HG03097 (cell line): ENCODE data around the gene ATXN2L.
"Not testable (repeated sequence)": the region's sequence is repeated elsewhere in the genome, so short reads cannot be mapped to it uniquely, and the experiment has no call there.

ENCODE experiments used
- ATAC-seq: cut with Tn5 transposase; IDR thresholded peaks from one replicate; pipeline ENCODE4 v1.9.1; 2021; ENCODE audit not compliant: unreplicated experiment, low FRiP score

ATXN2L gene, protein sequence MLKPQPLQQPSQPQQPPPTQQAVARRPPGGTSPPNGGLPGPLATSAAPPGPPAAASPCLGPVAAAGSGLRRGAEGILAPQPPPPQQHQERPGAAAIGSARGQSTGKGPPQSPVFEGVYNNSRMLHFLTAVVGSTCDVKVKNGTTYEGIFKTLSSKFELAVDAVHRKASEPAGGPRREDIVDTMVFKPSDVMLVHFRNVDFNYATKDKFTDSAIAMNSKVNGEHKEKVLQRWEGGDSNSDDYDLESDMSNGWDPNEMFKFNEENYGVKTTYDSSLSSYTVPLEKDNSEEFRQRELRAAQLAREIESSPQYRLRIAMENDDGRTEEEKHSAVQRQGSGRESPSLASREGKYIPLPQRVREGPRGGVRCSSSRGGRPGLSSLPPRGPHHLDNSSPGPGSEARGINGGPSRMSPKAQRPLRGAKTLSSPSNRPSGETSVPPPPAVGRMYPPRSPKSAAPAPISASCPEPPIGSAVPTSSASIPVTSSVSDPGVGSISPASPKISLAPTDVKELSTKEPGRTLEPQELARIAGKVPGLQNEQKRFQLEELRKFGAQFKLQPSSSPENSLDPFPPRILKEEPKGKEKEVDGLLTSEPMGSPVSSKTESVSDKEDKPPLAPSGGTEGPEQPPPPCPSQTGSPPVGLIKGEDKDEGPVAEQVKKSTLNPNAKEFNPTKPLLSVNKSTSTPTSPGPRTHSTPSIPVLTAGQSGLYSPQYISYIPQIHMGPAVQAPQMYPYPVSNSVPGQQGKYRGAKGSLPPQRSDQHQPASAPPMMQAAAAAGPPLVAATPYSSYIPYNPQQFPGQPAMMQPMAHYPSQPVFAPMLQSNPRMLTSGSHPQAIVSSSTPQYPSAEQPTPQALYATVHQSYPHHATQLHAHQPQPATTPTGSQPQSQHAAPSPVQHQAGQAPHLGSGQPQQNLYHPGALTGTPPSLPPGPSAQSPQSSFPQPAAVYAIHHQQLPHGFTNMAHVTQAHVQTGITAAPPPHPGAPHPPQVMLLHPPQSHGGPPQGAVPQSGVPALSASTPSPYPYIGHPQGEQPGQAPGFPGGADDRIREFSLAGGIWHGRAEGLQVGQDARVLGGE

DNA sequence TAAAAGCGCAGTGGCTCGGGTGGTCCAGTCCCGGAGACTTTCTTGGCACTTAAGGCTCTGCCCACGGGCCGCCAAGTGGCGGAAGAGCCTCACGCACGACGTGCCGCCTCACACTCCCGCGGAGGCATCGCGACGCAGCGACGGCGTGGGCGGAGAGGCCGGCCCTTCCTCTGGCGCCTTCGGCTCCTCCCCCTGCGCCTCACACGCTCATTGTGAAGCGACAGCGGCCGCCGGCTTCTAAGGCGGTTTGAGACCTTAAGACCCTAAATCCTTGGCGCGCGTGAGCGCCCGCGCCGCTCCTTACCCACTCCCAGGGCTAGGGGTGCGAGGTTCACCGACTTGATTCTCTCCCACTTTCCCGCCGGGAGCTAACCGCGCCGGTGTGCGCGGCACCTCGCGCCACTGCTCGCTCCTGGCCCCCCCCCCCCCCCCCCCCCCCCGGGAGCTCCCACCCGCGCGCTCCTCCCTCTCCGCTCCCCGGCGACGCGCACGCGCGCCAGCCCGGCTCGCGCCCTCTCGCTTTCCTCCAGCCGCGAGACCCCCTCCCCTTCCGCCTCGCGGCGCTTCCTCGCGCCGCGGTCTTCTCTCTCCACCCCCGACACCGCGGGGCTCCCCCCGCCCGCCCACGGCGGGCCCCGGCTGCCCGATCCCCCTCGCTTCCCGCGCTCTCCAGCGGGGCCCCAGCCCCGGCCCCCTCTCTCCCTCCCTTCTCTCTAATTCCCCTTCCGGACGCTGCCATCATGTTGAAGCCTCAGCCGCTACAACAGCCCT lies at the start of gene ATXN2L:
Gene ATXN2L (plus strand): TSS at position 480 of the 771 bp plus-strand sequence. CDS start 261 bp downstream, at position 741.
- ATAC-seq, result peak; percentile 41

DNA sequence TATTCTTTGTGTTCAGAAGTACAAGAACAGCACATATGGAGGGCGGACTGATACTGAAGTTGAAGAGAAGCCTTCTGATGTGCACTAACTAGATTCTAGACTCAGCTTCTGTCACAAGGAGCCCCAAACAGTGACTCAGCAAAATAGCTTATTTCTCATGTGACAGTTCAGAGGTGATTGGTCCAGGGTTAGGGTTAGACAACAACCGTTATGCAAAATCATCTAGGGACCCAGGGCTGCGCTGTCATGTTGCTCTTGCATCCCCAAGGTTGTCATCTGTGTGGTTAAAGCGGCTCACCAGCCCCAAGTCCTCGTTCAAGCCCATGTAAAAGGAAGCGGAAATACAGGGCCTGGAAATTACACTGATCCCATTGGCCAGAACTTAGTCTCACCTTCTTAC lies 41.1 kb upstream of the ATXN2L start:
- not testable (repeated sequence) for ATAC-seq

DNA sequence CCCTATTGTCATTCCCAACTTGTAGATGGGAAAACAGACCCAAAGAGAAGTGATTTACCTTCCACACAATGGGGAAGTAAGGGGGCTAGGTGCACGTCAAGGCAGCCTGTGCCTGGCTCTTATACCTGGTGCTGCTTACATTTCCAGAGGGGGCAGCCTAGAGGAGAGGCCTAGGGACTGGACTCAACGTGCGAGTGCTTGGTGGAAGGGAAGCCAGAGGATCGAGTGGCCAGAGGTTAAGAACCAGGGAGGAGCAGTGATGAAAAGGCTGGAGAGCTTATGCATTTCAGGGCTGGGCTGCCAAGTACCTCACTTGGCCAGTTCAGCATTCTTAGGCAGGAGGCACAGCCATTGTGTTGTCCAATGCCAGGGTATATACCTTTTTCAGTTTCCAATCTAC lies 40.4 kb upstream of the ATXN2L start:
- not testable (repeated sequence) for ATAC-seq

- peak; percentile 59 for ATAC-seq
Measured at GRCh38 chr16:28802235-28803019, 20.4 kb upstream of the ATXN2L start.

GRCh38 chr16:28807445-28808120 lies 15.2 kb upstream of the ATXN2L start:
- ATAC-seq, result not testable (repeated sequence)

DNA sequence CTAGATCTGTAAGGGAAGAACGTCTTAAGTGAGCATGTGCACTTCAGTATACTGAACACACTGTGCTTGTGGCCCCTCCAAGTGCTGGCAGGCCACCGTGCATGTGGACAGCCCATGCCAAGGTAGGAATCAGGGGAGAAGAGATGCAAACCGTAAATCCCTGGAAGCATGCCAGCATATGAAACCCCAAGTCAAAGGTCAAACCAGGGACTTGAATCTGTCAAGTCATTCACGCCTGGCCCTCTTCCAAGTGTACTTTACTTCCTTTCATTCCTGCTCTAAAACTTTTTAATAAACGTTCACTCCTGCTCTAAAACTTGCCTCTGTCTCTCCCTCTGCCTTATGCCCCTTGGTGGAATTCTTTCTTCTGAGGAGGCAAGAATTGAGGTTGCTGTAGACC lies 2.8 kb upstream of the ATXN2L start:
- ATAC-seq, result no peak

- not testable (repeated sequence) for ATAC-seq
Measured at GRCh38 chr16:28820546-28820945, 2.3 kb upstream of the ATXN2L start.

- no peak for ATAC-seq
Measured at GRCh38 chr16:28821874-28822519, 802 bp upstream of the ATXN2L start.

DNA sequence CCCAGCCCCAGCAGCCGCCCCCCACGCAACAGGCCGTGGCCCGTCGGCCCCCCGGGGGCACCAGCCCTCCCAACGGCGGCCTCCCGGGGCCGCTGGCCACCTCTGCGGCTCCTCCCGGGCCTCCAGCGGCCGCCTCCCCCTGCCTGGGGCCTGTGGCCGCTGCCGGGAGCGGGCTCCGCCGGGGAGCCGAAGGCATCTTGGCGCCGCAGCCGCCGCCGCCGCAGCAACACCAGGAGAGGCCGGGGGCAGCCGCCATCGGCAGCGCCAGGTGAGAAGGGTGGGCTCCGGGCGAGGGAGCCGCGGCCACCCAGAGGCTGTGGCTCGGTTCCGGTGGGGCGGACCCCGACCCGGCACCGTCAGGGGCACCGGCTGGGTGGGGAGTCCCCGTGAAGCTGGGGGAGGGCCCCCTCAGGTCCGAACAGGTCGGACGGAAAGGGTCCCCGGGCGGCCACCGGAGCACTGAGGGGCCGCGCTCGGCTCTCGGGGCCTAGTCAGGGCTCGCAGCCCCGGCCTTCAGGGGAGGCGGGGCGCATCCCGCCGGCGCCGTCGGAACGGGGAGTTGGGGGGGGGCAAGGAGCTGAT lies 583 bp downstream of the ATXN2L start:
- ATAC-seq, result peak; percentile 15

GRCh38 chr16:28823873-28824716 lies 1.3 kb downstream of the ATXN2L start:
- peak; percentile 50 for ATAC-seq

- no peak for ATAC-seq
Measured at GRCh38 chr16:28824717-28824973, 1.8 kb downstream of the ATXN2L start.

GRCh38 chr16:28826141-28826540 lies 3.3 kb downstream of the ATXN2L start:
- ATAC-seq, result no peak

GRCh38 chr16:28829747-28830146 lies 6.9 kb downstream of the ATXN2L start:
- ATAC-seq, result no peak

GRCh38 chr16:28830531-28830930 lies 7.7 kb downstream of the ATXN2L start:
- ATAC-seq, result no peak

DNA sequence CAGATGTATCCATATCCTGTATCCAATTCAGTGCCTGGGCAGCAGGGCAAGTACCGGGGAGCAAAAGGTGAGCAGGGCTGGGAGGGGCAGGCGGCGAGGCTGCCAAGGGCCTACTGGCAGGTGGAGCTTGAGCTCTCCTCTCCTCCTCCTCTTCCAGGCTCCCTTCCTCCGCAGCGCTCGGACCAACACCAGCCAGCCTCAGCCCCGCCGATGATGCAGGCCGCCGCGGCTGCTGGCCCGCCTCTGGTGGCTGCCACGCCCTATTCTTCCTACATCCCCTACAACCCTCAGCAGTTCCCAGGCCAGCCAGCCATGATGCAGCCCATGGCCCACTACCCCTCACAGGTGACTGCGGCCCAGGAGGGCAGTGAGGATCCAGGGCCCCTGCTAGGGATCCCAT lies 11.6 kb downstream of the ATXN2L start:
- ATAC-seq, result no peak

DNA sequence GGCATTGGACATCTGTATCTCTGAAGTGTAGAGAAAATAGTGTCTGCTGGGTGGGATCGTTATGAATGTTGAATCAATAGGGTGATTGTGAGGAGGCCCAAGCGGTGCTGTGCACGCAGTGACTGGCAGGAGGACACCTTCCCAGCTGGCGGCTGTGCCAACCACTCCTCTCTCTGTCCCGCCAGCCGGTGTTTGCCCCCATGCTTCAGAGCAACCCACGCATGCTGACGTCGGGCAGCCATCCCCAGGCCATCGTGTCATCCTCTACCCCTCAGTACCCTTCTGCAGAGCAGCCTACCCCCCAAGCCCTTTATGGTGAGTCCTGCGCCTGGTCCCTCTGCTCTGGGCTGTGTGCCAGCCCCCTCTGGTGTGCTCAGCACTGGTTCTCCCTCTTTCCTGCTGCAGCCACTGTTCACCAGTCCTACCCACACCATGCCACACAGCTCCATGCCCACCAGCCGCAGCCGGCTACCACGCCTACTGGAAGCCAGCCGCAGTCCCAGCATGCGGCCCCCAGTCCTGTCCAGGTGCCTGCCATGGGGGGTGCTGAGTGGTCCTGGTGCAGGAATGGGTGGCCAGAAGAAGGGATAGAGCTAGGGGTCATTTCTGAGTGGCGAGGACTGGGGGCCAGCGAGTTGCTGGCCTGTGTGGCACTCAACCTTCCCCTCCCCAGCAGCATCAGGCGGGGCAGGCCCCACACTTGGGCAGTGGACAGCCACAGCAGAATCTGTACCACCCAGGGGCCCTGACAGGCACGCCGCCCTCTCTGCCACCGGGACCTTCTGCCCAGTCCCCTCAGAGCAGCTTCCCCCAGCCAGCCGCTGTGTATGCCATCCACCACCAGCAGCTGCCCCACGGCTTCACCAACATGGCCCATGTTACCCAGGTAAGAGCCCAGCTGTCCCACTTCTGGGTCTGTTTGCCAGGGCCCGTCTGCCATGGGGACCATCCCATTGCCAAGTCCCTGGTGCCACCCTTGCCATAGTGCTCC lies 12.4 kb downstream of the ATXN2L start:
- no peak for ATAC-seq
